Mucosa of rectum (tissue), 2 donors: ENCODE results near the gene SRP14.

Source experiments
- H3K27ac ChIP-seq, 2 donors: one replicate each; pipeline ENCODE4 v1.7.0; 2013; ENCODE audit warnings: inconsistent platforms in 2 of 2, low read depth in 2 of 2, low read length in 2 of 2
- H3K27me3 ChIP-seq, 2 donors: one replicate each; pipeline ENCODE4 v1.7.0; 2013; ENCODE audit warnings: low read length in 2 of 2; ENCODE audit not compliant: control insufficient read depth in 2 of 2, insufficient read depth in 2 of 2
- H3K36me3 ChIP-seq, 2 donors: one replicate each; pipeline ENCODE4 v1.7.0; 2013; ENCODE audit warnings: low read length in 2 of 2; ENCODE audit not compliant: control insufficient read depth in 2 of 2, insufficient read depth in 2 of 2
- H3K4me1 ChIP-seq, 2 donors: one replicate each; pipeline ENCODE4 v1.7.0; 2013; ENCODE audit warnings: low read length in 2 of 2, mild to moderate bottlenecking in 1 of 2; ENCODE audit not compliant: control insufficient read depth in 2 of 2, insufficient read depth in 2 of 2
- H3K4me3 ChIP-seq, 2 donors: one replicate each; pipeline ENCODE4 v1.7.0; 2013; ENCODE audit warnings: low read length in 2 of 2
- H3K9ac ChIP-seq, 2 donors: one replicate each; pipeline ENCODE4 v1.7.0; 2013; ENCODE audit warnings: low read length in 2 of 2, low read depth in 1 of 2, mild to moderate bottlenecking in 1 of 2
- H3K9me3 ChIP-seq, 2 donors: one replicate each; pipeline ENCODE4 v1.7.0; 2013; ENCODE audit warnings: low read length in 2 of 2; ENCODE audit not compliant: control insufficient read depth in 2 of 2
- donor health status: healthy.
- donor health status: Normal muscosa, but diverticular disease.

SRP14 gene

GRCh38 chr15:40055576-40056293 lies 16.8 kb upstream of the SRP14 start:
- H3K9me3 ChIP-seq, result no peaks in the 10 kb centered on the region
- no peaks in the 10 kb centered on the region for H3K27me3 ChIP-seq
- H3K27ac ChIP-seq, result peak overlapping the region; percentile 50 to 95
- peaks cover 0 to 2% of the 10 kb centered on the region in 2 donors for H3K36me3 ChIP-seq
- H3K4me3 ChIP-seq, result peak overlapping the region in 1 of 2 donors; percentile 1
- H3K4me1 ChIP-seq, result peaks cover 45 to 51% of the 10 kb centered on the region in 2 donors
- H3K9ac ChIP-seq, result peak overlapping the region in 1 of 2 donors; percentile 27

- Histone ChIP-seq H3K9ac (peak overlapping the region; percentile 34 to 38), H3K27ac (peak overlapping the region; percentile 50 to 95), H3K27me3 (no peaks in the 10 kb centered on the region)
Observed at GRCh38 chr15:40054855-40055575, 16.0 kb upstream of the SRP14 start.

GRCh38 chr15:40054605-40054854 lies 15.5 kb upstream of the SRP14 start:
- Histone ChIP-seq H3K27ac (peak overlapping the region in 1 of 2 donors; percentile 95), H3K9me3 (no peaks in the 10 kb centered on the region), H3K4me3 (no peak overlapping the region), H3K27me3 (no peaks in the 10 kb centered on the region), H3K36me3 (no peaks in the 10 kb centered on the region), H3K4me1 (peaks cover 45 to 51% of the 10 kb centered on the region in 2 donors), H3K9ac (peak overlapping the region; percentile 34)

More at GRCh38 chr15:40054855-40055575, 16.0 kb upstream of the SRP14 start:
- Histone ChIP-seq H3K9me3 (no peaks in the 10 kb centered on the region), H3K4me3 (peak overlapping the region in 1 of 2 donors; percentile 1), H3K36me3 (peaks cover 0 to 2% of the 10 kb centered on the region in 2 donors), H3K4me1 (peaks cover 45 to 51% of the 10 kb centered on the region in 2 donors)

- Histone ChIP-seq H3K27ac (peak overlapping the region; percentile 92 to 95), H3K27me3 (no peaks in the 10 kb centered on the region), H3K9ac (peak overlapping the region; percentile 10 to 34), H3K4me3 (no peak overlapping the region), H3K4me1 (peaks cover 45 to 51% of the 10 kb centered on the region in 2 donors), H3K9me3 (no peaks in the 10 kb centered on the region), H3K36me3 (no peaks in the 10 kb centered on the region)
Observed at GRCh38 chr15:40053831-40054604, 15.0 kb upstream of the SRP14 start.

- H3K4me3 ChIP-seq, result peak overlapping the region; percentile 25 to 44
- H3K4me1 ChIP-seq, result peaks cover 48 to 54% of the 10 kb centered on the region in 2 donors
- peak overlapping the region; percentile 92 to 95 for H3K27ac ChIP-seq
- no peaks in the 10 kb centered on the region for H3K9me3 ChIP-seq
- no peaks in the 10 kb centered on the region for H3K36me3 ChIP-seq
- H3K9ac ChIP-seq, result peak overlapping the region; percentile 10 to 34
- no peaks in the 10 kb centered on the region for H3K27me3 ChIP-seq
Observed at GRCh38 chr15:40053079-40053830, 14.3 kb upstream of the SRP14 start.

GRCh38 chr15:40052604-40053003 lies 13.6 kb upstream of the SRP14 start:
- no peaks in the 10 kb centered on the region for H3K36me3 ChIP-seq
- H3K27me3 ChIP-seq, result no peaks in the 10 kb centered on the region
- no peaks in the 10 kb centered on the region for H3K9me3 ChIP-seq
- H3K9ac ChIP-seq, result peak overlapping the region; percentile 42 to 57
- H3K4me1 ChIP-seq, result peaks cover 55 to 60% of the 10 kb centered on the region in 2 donors
- peak overlapping the region; percentile 25 to 46 for H3K4me3 ChIP-seq
- peak overlapping the region; percentile 92 to 95 for H3K27ac ChIP-seq

GRCh38 chr15:40051616-40052415 lies 12.8 kb upstream of the SRP14 start:
- no peaks in the 10 kb centered on the region for H3K9me3 ChIP-seq
- no peaks in the 10 kb centered on the region for H3K27me3 ChIP-seq
- peak overlapping the region in 1 of 2 donors; percentile 46 for H3K4me3 ChIP-seq
- H3K36me3 ChIP-seq, result no peaks in the 10 kb centered on the region
- peaks cover 63 to 68% of the 10 kb centered on the region in 2 donors for H3K4me1 ChIP-seq
- H3K27ac ChIP-seq, result peak overlapping the region; percentile 92 to 95
- H3K9ac ChIP-seq, result peak overlapping the region; percentile 42 to 57

GRCh38 chr15:40050788-40051470 lies 11.9 kb upstream of the SRP14 start:
- H3K27ac ChIP-seq, result peak overlapping the region; percentile 92 to 95
- H3K27me3 ChIP-seq, result no peaks in the 10 kb centered on the region
- H3K4me1 ChIP-seq, result peaks cover 70 to 74% of the 10 kb centered on the region in 2 donors
- peak overlapping the region in 1 of 2 donors; percentile 41 for H3K9ac ChIP-seq
- H3K36me3 ChIP-seq, result no peaks in the 10 kb centered on the region
- H3K9me3 ChIP-seq, result no peaks in the 10 kb centered on the region
- peak overlapping the region in 1 of 2 donors; percentile 23 for H3K4me3 ChIP-seq
